RWPE2 (cell line): ENCODE measurements around the gene DUSP10.

Experiments used
- ATAC-seq: fragments of 200-7000 bp; cut with Tn5 transposase; 3 replicates; pipeline ENCODE4 v1.9.1; 2021; ENCODE audit warnings: low read depth
- DNase-seq: peaks from one replicate; pipeline ENCODE4 v3.0.0-alpha.2; 2020; ENCODE audit warnings: low spot score
- H3K27ac ChIP-seq: fragments of 450-650 bp; 2 replicates; pipeline ENCODE4 v1.5.1; 2017; ENCODE audit warnings: mild to moderate bottlenecking; ENCODE audit not compliant: poor library complexity, severe bottlenecking
- H3K27me3 ChIP-seq: fragments of 250-450 bp; sonication (Bioruptor Pico); 2 replicates; pipeline ENCODE4 v1.5.1; 2021; ENCODE audit warnings: mild to moderate bottlenecking, moderate library complexity; ENCODE audit not compliant: insufficient read depth, poor library complexity, severe bottlenecking
- H3K36me3 ChIP-seq: fragments of 250-450 bp; sonication (Bioruptor Pico); 2 replicates; pipeline ENCODE4 v1.5.1; 2020; ENCODE audit warnings: low read depth, mild to moderate bottlenecking, moderate library complexity
- H3K4me1 ChIP-seq: fragments of 250-450 bp; sonication (Bioruptor Pico); 2 replicates; pipeline ENCODE4 v1.5.1; 2021; ENCODE audit warnings: mild to moderate bottlenecking, moderate library complexity; ENCODE audit not compliant: insufficient read depth, poor library complexity, severe bottlenecking
- H3K4me3 ChIP-seq: fragments of 250-450 bp; sonication (Bioruptor Pico); 2 replicates; pipeline ENCODE4 v1.5.1; 2021; ENCODE audit warnings: mild to moderate bottlenecking, moderate library complexity; ENCODE audit not compliant: severe bottlenecking
- H3K9me3 ChIP-seq: fragments of 250-450 bp; sonication (Bioruptor Pico); 2 replicates; pipeline ENCODE4 v1.5.1; 2021; ENCODE audit warnings: mild to moderate bottlenecking, moderate library complexity; ENCODE audit not compliant: severe bottlenecking
- CTCF ChIP-seq: fragments of 450-650 bp; IDR thresholded peaks from one replicate; pipeline ENCODE4 v1.5.1; 2017; ENCODE audit warnings: mild to moderate bottlenecking, moderate library complexity; ENCODE audit not compliant: poor library complexity, severe bottlenecking

DUSP10 gene

DNA sequence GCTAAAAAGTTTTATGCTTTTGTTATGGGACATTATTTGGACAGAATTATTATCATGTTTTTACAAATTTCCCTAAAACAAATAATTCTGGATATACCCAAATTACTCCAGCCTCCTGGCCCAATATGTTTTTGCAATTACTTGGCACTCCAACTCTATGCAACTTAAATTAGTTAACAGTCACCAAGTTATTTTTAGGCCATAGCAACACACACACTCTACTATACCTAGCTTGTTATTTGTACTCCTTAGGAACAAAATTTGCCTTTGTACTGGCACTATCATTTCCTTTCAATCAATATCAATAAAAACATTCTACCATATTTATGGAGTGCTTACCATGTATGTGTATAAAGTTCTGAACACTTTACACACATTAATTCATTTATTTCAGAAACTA lies 7.7 kb downstream of the DUSP10 start:
- Histone ChIP-seq H3K4me3 (no peak overlapping the region), H3K27ac (no peak overlapping the region), H3K27me3 (no peaks in the 10 kb centered on the region), H3K9me3 (no peaks in the 10 kb centered on the region), H3K36me3 (peaks cover 12% of the 10 kb centered on the region), H3K4me1 (no peaks in the 10 kb centered on the region)
- TF ChIP-seq CTCF = no peak
- ATAC-seq = no peak
- DNase-seq = no peak

GRCh38 chr1:221732052-221732451 lies 9.8 kb downstream of the DUSP10 start:
- Histone ChIP-seq H3K4me3 (no peak overlapping the region), H3K27me3 (no peaks in the 10 kb centered on the region), H3K36me3 (no peaks in the 10 kb centered on the region), H3K4me1 (no peaks in the 10 kb centered on the region), H3K9me3 (no peaks in the 10 kb centered on the region), H3K27ac (no peak overlapping the region)
- TF ChIP-seq CTCF = no peak
- DNase-seq (no peak), ATAC-seq (no peak)

GRCh38 chr1:221729771-221730330 lies 12.0 kb downstream of the DUSP10 start:
- H3K36me3 ChIP-seq = no peaks in the 10 kb centered on the region
- ATAC-seq = no peak
- H3K9me3 ChIP-seq = no peaks in the 10 kb centered on the region
- no peak overlapping the region for H3K4me3 ChIP-seq
- no peak for TF ChIP-seq CTCF
- no peak overlapping the region for H3K27ac ChIP-seq
- peaks cover 11% of the 10 kb centered on the region for H3K4me1 ChIP-seq
- DNase-seq = no peak
- no peaks in the 10 kb centered on the region for H3K27me3 ChIP-seq

DNA sequence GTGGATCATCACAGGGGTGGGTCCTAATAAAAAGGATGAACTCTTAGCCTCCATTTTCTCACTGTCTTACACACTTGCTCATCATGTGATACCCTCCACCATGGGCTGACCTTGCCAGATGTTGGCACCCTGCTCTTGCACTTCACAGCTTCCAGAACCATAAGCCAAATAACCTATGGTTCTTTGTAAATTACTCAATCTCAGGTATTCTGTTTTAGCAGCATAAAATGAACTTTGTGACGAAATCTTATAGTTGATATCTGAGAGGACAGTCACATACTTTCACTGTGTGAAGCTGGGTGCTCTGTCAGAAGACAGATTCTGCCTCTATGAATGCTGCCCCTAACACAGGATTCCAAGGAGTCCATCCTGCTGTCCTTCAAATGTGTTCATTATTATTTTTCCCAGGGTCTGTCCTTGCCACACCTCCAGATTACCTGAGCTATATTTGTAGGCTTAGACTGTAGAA lies 13.8 kb downstream of the DUSP10 start:
- no peaks in the 10 kb centered on the region for H3K36me3 ChIP-seq
- H3K27ac ChIP-seq = no peak overlapping the region
- peaks cover 11% of the 10 kb centered on the region for H3K4me1 ChIP-seq
- H3K27me3 ChIP-seq = no peaks in the 10 kb centered on the region
- no peak for DNase-seq
- ATAC-seq = no peak
- H3K4me3 ChIP-seq = no peak overlapping the region
- no peak for TF ChIP-seq CTCF
- H3K9me3 ChIP-seq = no peaks in the 10 kb centered on the region
